ENCODE data around the gene GOLGA8K.
"Not testable (repeated sequence)": the region's sequence is repeated elsewhere in the genome, so short reads cannot be mapped to it uniquely, and the experiment has no call there.

- not testable (repeated sequence) for TF ChIP-seq ZNF565 (CRISPR knock-in tag; conservative IDR thresholded peaks at IDR 0.05; ENCODE audit: low read depth); RARB (CRISPR knock-in tag; IDR thresholded peaks at IDR 0.05); ZFP30 (CRISPR knock-in tag; IDR thresholded peaks at IDR 0.05)
Observed at GRCh38 chr15:32396522-32396921, 6.6 kb downstream of the GOLGA8K start.

Measured in SK-N-SH treated with all-trans-retinoic acid at 6 μM for 48 hours (cell line).